ENCODE data around the gene EYA4.

The EYA4 gene

GRCh38 chr6:133407320-133408100, 166.4 kb downstream of the EYA4 start:
- no peak for DNase-seq

GRCh38 chr6:133408132-133408531, 167.0 kb downstream of the EYA4 start:
- no peak for DNase-seq

DNA sequence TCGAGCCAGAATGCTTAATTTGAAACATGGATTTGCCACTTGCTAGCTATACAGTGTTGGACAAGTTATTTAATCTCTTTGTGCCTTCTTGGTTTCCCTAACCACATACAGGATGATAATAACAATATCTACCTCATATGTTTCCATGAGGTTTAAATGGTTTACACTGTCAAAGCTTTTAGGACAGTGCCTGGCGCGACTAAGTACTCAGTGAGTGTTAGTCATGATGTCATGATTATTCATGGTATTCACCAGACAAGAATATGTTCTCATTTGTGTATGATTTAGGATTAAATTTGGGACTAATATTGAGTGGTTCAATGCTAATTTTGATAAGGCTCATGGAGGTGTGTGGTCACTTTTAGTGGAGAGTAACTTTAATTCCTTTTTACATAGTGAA, 167.4 kb downstream of the EYA4 start:
- no peak for DNase-seq

GRCh38 chr6:133410638-133411435, 169.7 kb downstream of the EYA4 start:
- DNase-seq, result no peak

DNA sequence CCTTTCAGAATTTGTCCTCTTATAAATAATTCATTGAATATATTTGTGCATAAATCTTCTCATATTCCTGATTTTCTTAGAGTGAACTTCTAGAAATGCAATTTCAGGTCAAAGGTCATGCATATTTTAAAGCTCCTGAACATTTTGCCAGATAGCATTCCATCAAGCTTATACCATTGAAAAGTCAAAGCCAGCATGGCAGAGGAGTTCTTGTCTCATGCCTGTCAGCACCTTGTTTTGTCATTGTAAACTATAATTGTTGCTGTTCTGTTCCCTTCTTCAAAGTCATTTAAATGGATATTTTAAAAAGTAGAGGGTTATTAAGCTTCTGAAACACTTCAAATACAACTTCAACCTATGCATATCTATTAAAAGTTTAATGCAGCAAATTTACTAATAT, 170.6 kb downstream of the EYA4 start:
- no peak for DNase-seq

DNA sequence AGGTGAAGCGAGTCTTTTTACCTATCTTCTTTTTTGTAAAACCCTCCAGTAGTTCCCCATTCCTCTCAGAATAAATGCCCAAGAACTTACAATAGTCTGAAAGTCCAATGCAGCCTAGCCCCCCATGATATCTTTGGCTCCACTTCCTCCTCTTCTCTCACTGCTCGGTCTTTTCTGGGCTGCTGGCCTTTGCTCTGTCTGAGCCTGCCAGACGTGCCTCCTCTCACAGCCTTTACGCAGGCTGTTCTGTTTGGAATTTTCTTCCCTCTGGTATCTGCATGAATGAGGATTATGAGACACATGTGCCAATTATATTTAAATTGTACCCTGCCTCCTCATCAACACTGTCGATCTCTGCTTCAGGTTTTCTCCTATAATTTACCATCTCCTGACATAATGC, 174.1 kb downstream of the EYA4 start:
- DNase-seq, result no peak

DNA sequence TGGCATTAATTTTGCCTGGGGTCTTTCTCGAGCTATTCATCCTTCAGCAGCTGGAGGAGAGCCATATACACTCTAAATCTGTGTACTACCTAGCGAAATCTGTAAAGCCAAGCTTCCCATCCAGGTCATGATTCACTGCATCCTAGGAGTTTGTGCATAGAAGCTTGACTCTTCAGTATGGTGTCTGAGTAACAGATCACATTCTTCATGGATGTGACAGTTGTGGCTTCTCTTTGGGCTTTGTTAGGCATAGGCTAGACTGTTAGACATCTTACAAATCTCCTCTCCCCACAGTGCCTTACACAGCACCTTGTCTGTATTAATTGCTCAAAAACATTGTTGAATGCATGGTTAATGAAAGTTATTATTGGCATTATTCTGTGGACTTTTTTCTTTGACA, 177.0 kb downstream of the EYA4 start:
- no peak for DNase-seq

GRCh38 chr6:133423242-133423641, 182.1 kb downstream of the EYA4 start:
- DNase-seq, result no peak

DNA sequence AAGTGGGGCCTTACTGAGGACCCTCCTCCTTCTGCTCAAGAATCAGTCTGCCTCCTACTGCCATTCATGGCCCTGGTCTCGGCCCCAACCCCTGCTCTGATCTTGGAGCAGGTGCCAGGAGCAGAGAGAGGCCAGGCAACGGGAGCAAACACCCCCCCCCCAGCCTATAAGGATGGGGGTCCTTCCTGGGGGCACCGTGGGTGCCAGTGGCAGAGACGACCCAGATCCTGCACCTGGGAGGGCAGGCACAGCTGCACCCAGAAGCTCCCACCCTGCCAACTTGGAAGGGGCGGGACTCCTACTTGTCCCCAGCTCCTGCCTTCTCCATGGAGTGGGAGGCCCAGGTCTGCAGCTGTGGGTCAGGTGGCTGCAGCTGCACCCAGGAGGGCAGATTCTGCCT, 183.2 kb downstream of the EYA4 start:
- no peak for DNase-seq

DNA sequence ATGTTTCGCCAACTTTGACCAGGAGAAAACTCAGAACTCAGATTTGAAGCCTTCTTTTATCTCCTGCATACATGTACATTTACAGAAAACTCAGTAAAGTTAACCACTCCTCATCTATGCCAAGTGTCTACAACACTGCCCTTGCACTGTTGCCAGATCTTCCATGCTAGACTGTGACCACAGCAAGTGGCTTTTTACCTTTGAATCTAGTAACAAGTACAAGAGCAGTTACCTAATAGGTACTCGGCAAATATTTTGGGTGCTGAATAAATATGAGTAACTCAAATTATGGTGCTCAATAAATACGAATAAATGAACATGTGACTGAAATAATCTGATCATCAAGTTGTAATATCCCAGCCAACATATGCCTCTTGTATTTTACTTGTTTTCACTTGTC, 184.9 kb downstream of the EYA4 start:
- no peak for DNase-seq

GRCh38 chr6:133428295-133428694, 187.1 kb downstream of the EYA4 start:
- no peak for DNase-seq

GRCh38 chr6:133430530-133430929, 189.4 kb downstream of the EYA4 start:
- no peak for DNase-seq

DNA sequence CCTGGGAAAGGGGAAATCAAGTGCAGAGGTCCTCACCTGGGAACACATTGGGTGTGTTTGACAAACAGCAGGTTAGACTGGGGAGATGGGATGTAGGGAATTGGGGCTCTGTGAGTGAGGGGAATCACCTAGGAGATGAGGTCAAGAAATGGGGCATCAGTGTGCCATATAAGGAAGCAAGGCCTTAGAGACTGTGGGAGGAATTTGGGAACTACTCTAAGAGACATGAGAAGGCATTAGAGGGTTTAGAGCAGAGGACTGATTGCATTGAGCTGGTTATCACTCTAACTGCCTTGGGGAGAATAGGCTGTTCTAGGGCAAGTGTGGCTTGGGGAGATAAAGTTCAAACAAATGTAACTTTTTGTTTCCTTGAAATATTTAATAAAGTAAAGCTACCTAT, 189.9 kb downstream of the EYA4 start:
- DNase-seq, result no peak

- DNase-seq, result no peak
Measured at GRCh38 chr6:133432021-133432989, 191.1 kb downstream of the EYA4 start.

GRCh38 chr6:133435065-133435728, 194.0 kb downstream of the EYA4 start:
- no peak for DNase-seq

GRCh38 chr6:133436652-133437051, 195.5 kb downstream of the EYA4 start:
- DNase-seq, result no peak

DNA sequence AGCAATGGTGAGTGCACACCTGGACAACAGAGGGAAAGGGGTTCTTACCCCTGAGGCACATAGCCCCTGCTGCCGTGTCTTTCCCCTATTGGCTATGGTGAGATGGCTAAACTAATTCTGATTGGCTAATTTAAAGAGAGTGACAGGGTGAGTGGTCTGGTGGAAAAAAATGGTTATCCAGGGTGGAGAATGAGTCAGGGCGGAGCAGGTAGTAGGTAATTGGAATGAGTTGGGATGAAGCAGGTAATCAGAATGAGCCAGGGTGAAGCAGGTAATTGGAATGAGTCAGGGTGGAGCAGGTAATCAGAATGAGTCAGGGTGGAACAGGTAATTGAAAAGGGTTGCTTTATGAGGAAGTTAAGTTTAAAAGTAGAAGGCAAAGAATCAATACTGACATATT, 200.3 kb downstream of the EYA4 start:
- no peak for DNase-seq

GRCh38 chr6:133446789-133447188, 205.6 kb downstream of the EYA4 start:
- no peak for DNase-seq

GRCh38 chr6:133447924-133448323, 206.8 kb downstream of the EYA4 start:
- DNase-seq, result no peak

GRCh38 chr6:133456439-133456838, 215.3 kb downstream of the EYA4 start:
- DNase-seq, result no peak

- no peak for DNase-seq
Measured at GRCh38 chr6:133456944-133457343, 215.8 kb downstream of the EYA4 start.

GRCh38 chr6:133460101-133460500, 218.9 kb downstream of the EYA4 start:
- no peak for DNase-seq

GRCh38 chr6:133463790-133464189, 222.6 kb downstream of the EYA4 start:
- no peak for DNase-seq

Data from cerebellar nuclear complex (tissue), 1 donor.